GM19467 (cell line): ENCODE data around the gene CARD11.

Experiments used
- ATAC-seq: cut with Tn5 transposase; IDR thresholded peaks from one replicate; pipeline ENCODE4 v1.9.1; 2021; ENCODE audit warnings: mild to moderate bottlenecking, moderate library complexity; ENCODE audit not compliant: unreplicated experiment

The CARD11 gene

GRCh38 chr7:3043544-3044371 is at the start of gene CARD11:
Gene CARD11, minus strand, starts transcription at chr7:3043867. Its CDS starts 85,361 bp downstream, at chr7:2958506.
- no peak for ATAC-seq

- ATAC-seq: peak; percentile 62
Measured at GRCh38 chr7:3092468-3092867, 48.8 kb upstream of the CARD11 start.

GRCh38 chr7:3091631-3092030 is 48.0 kb upstream of the CARD11 start:
- ATAC-seq: no peak

GRCh38 chr7:3089493-3089892 is 45.8 kb upstream of the CARD11 start:
- no peak for ATAC-seq

- no peak for ATAC-seq
Measured at GRCh38 chr7:3087243-3087755, 43.6 kb upstream of the CARD11 start.

- ATAC-seq: no peak
Measured at GRCh38 chr7:3083350-3083749, 39.7 kb upstream of the CARD11 start.

GRCh38 chr7:3082831-3083230 is 39.2 kb upstream of the CARD11 start:
- no peak for ATAC-seq

GRCh38 chr7:3082386-3082785 is 38.7 kb upstream of the CARD11 start:
- ATAC-seq: no peak

- ATAC-seq: no peak
Measured at GRCh38 chr7:3080106-3080505, 36.4 kb upstream of the CARD11 start.

GRCh38 chr7:3078514-3078913 is 34.8 kb upstream of the CARD11 start:
- ATAC-seq: no peak

GRCh38 chr7:3076700-3077099 is 33.0 kb upstream of the CARD11 start:
- no peak for ATAC-seq

- no peak for ATAC-seq
Measured at GRCh38 chr7:3076163-3076562, 32.5 kb upstream of the CARD11 start.

GRCh38 chr7:3075441-3075840 is 31.8 kb upstream of the CARD11 start:
- no peak for ATAC-seq

- ATAC-seq: no peak
Measured at GRCh38 chr7:3074459-3074821, 30.8 kb upstream of the CARD11 start.

GRCh38 chr7:3073763-3074458 is 30.2 kb upstream of the CARD11 start:
- ATAC-seq: no peak

- ATAC-seq: no peak
Measured at GRCh38 chr7:3070908-3071307, 27.2 kb upstream of the CARD11 start.

- no peak for ATAC-seq
Measured at GRCh38 chr7:3069771-3070449, 26.2 kb upstream of the CARD11 start.

GRCh38 chr7:3068530-3068929 is 24.9 kb upstream of the CARD11 start:
- ATAC-seq: no peak

- ATAC-seq: no peak
Measured at GRCh38 chr7:3067606-3068380, 24.1 kb upstream of the CARD11 start.

GRCh38 chr7:3067193-3067592 is 23.5 kb upstream of the CARD11 start:
- ATAC-seq: no peak

GRCh38 chr7:3066506-3066905 is 22.8 kb upstream of the CARD11 start:
- ATAC-seq: no peak
